Measurements from ENCODE around the gene PIK3CG.
"Not testable (repeated sequence)": the region's sequence is repeated elsewhere in the genome, so short reads cannot be mapped to it uniquely, and the experiment has no call there.

Gene PIK3CG

DNA sequence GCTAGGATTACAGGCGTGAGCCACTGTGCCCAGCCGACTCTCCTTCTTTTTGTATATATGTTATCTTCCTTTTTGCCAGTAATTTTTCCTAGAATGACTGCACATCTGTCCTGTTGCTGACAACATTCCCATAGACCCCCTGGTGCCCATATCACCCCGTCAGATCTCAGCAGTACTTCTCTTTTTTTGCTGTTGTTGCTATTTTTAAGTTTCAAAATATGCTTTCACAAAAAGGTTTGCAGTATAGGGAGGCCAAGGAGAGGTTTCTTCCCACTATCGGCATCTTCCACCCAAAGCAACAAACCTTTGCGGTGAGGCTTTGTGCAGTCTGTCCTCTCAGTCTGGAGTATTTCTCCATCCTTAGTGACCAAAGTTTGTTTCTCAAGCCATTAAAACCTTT lies 23.1 kb downstream of the PIK3CG start:
- no peak for DNase-seq

DNA sequence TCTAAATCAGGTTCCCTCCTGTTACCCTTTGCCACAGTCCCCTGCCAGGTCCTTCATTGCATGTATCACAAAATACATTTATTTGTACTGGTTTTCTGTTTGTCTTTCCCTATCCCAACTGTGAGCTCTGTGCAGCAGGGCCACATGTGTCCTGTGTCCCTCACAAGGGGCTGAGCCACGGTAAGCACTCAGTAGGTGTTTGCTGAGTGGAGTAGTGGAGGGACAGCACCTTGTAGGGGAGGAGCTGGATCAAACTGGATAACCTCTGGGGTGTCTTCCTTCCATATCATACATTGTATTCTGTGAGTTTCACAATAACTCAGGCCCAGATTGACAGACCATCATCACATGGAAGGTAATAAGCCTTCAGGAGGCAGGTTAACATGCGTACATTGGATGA lies 25.9 kb downstream of the PIK3CG start:
- no peak for DNase-seq

- DNase-seq, result no peak
These were observed 26.7 kb downstream of the PIK3CG start for GRCh38 chr7:106891548-106892410.

GRCh38 chr7:106893591-106893990 lies 28.5 kb downstream of the PIK3CG start:
- DNase-seq, result no peak

- DNase-seq, result no peak
These were observed 30.3 kb downstream of the PIK3CG start for GRCh38 chr7:106895246-106895864.

- DNase-seq, result no peak
These were observed 31.1 kb downstream of the PIK3CG start for GRCh38 chr7:106896231-106896630.

GRCh38 chr7:106897553-106897952 lies 32.5 kb downstream of the PIK3CG start:
- DNase-seq, result not testable (repeated sequence)

GRCh38 chr7:106898967-106899366 lies 33.9 kb downstream of the PIK3CG start:
- not testable (repeated sequence) for DNase-seq

- DNase-seq, result no peak
These were observed 36.9 kb downstream of the PIK3CG start for GRCh38 chr7:106901828-106902441.

GRCh38 chr7:106905734-106906133 lies 40.7 kb downstream of the PIK3CG start:
- DNase-seq, result no peak

- DNase-seq, result no peak
These were observed 46.9 kb downstream of the PIK3CG start for GRCh38 chr7:106911959-106912358.

- DNase-seq, result no peak
These were observed 49.0 kb downstream of the PIK3CG start for GRCh38 chr7:106914018-106914607.

DNA sequence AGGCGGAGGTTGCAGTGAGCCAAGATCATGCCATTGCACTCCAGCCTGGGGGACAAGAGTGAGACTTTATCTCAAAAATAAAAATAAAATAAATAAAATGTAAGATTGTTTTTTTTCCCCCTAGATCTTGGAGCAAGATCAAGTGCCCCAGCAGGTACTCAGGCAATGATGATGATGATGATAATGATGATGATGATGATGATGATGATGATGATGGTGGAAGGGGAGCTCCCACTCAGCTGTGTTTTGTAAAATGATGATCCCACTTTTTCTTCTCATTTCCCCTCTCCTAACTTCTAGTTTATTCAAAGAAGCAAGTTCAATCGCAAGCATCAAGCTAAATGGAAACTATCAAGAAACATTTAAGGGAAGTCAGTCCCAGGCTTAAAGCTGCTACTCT lies 50.3 kb downstream of the PIK3CG start:
- no peak for DNase-seq

GRCh38 chr7:106915873-106916272 lies 50.8 kb downstream of the PIK3CG start:
- no peak for DNase-seq

- no peak for DNase-seq
These were observed 51.6 kb downstream of the PIK3CG start for GRCh38 chr7:106916679-106917078.

- no peak for DNase-seq
These were observed 53.9 kb downstream of the PIK3CG start for GRCh38 chr7:106918991-106919390.

GRCh38 chr7:106924468-106924867 lies 59.4 kb downstream of the PIK3CG start:
- not testable (repeated sequence) for DNase-seq

- no peak for DNase-seq
These were observed 61.8 kb downstream of the PIK3CG start for GRCh38 chr7:106926892-106927291.

DNA sequence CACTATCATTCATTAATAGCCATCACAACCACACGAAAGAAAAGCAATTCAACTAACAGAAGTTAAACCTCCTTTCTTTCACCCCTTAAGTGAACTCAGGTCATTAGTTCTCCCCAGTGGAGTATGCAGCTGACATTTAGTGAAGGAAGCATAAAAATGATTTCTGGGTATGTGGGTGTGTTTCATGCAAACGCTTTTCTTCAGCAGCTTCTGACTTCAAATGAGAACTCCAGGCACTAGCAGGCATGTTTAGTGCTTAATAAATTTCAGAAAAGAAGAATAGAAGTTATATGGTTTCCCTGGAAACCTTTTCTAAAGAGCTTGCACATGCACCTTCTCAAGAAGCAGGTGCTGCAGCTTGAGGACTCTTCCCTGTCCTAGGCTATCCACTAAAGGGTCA lies 62.5 kb downstream of the PIK3CG start:
- DNase-seq, result no peak

GRCh38 chr7:106929616-106930015 lies 64.5 kb downstream of the PIK3CG start:
- not testable (repeated sequence) for DNase-seq

GRCh38 chr7:106936236-106936635 lies 71.2 kb downstream of the PIK3CG start:
- DNase-seq, result no peak

GRCh38 chr7:106938122-106938521 lies 73.0 kb downstream of the PIK3CG start:
- DNase-seq, result not testable (repeated sequence)

DNA sequence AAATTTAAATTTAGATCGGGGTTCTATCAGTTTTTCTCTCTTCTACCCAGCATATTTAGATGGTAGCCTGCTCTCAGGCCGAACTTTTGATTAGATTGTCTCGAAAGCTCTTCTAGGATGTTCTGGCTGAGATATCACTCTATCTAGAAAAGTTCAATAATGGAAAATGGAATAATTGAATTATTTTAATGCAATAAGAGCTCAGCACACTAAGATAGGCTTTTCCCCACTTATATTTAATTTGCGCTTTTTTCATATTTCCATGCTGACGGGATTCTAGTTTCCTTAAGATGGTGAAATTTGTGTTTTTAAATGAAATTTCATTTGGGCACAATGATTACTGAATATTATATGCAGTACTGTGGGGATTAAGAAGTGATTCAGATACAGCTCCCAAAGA lies 73.7 kb downstream of the PIK3CG start:
- DNase-seq, result no peak
